Body of pancreas (tissue), 4 donors: Measurements from ENCODE around the gene ARHGAP6.

Experiments used
- POLR2A ChIP-seq, 3 donors: fragments of 450-650 bp; IDR thresholded peaks; one replicate each; pipeline ENCODE4 v1.6.1; 2016; ENCODE audit warnings: antibody characterized with exemption in 3 of 3, mild to moderate bottlenecking in 2 of 3
- TF ChIP-seq, protein P1 (sequence below), 7 experiments: fragments of 450-650 bp in 4 of 7; fragments of 200-600 bp in 3 of 7; sonication (generic) in 3 of 7; IDR thresholded peaks; one replicate each; pipeline ENCODE4 v1.5.1; 2016 to 2019; ENCODE audit warnings: antibody characterized with exemption in 7 of 7

- TF ChIP-seq, protein P1, sequence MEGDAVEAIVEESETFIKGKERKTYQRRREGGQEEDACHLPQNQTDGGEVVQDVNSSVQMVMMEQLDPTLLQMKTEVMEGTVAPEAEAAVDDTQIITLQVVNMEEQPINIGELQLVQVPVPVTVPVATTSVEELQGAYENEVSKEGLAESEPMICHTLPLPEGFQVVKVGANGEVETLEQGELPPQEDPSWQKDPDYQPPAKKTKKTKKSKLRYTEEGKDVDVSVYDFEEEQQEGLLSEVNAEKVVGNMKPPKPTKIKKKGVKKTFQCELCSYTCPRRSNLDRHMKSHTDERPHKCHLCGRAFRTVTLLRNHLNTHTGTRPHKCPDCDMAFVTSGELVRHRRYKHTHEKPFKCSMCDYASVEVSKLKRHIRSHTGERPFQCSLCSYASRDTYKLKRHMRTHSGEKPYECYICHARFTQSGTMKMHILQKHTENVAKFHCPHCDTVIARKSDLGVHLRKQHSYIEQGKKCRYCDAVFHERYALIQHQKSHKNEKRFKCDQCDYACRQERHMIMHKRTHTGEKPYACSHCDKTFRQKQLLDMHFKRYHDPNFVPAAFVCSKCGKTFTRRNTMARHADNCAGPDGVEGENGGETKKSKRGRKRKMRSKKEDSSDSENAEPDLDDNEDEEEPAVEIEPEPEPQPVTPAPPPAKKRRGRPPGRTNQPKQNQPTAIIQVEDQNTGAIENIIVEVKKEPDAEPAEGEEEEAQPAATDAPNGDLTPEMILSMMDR (IDR thresholded peaks at IDR 0.05): no peak
- TF ChIP-seq POLR2A (IDR thresholded peaks at IDR 0.05): no peak
These were observed at the start of gene ARHGAP6 for GRCh38 chrX:11665168-11666111.
